ENCODE measurements around the gene KCTD12.

DNA sequence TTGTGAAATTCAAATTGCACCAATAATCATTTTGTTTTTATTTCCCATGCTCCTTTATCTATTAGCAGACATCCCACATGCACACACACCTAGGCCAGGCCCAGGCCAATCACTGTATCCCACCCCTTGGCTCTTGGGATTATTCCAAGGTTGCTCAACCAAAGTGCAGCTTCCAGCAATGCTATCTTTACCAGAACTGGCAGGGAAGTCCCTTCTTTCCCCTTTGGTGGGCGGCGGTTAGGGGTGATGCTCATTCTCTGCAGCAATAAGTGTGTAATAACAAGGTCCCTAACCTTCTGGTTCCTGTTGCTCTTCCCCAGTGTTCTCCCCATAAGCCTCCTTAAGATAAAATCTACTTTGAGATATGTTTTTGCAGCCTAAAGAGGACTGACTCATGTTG is 18.3 kb upstream of the KCTD12 start:
- no peak for TF ChIP-seq POLR2A (IDR thresholded peaks at IDR 0.05)
- TF ChIP-seq, protein P1, sequence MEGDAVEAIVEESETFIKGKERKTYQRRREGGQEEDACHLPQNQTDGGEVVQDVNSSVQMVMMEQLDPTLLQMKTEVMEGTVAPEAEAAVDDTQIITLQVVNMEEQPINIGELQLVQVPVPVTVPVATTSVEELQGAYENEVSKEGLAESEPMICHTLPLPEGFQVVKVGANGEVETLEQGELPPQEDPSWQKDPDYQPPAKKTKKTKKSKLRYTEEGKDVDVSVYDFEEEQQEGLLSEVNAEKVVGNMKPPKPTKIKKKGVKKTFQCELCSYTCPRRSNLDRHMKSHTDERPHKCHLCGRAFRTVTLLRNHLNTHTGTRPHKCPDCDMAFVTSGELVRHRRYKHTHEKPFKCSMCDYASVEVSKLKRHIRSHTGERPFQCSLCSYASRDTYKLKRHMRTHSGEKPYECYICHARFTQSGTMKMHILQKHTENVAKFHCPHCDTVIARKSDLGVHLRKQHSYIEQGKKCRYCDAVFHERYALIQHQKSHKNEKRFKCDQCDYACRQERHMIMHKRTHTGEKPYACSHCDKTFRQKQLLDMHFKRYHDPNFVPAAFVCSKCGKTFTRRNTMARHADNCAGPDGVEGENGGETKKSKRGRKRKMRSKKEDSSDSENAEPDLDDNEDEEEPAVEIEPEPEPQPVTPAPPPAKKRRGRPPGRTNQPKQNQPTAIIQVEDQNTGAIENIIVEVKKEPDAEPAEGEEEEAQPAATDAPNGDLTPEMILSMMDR (IDR thresholded peaks at IDR 0.05) = no peak
